Measurements from ENCODE around the gene CTRB2. TPM values are rescaled to one million over a fixed set of nuclear protein-coding genes. Genes with fewer than 3 reads are reported as not detected.

CTRB2 gene
- not detected in 2 replicates for total RNA-seq (2014; rRNA removed; shearing (Covaris generic))

GRCh38 chr16:75206749-75207451 lies at the start of gene CTRB2:
CTRB2 (minus strand) TSS chr16:75207161; CDS start chr16:75207141, 20 bp downstream.
- DNase-seq (ENCODE audit: low read depth), result no peak

- no peak for DNase-seq (ENCODE audit: low read depth)
Measured at GRCh38 chr16:75256059-75256571, 49.2 kb upstream of the CTRB2 start.

- DNase-seq (ENCODE audit: low read depth), result peak; percentile 73
Measured at GRCh38 chr16:75254359-75254837, 47.4 kb upstream of the CTRB2 start.

GRCh38 chr16:75252946-75253911 lies 46.3 kb upstream of the CTRB2 start:
- no peak for DNase-seq (ENCODE audit: low read depth)

GRCh38 chr16:75252049-75252864 lies 45.3 kb upstream of the CTRB2 start:
- no peak for DNase-seq (ENCODE audit: low read depth)

GRCh38 chr16:75251280-75252048 lies 44.5 kb upstream of the CTRB2 start, which contains the start of gene BCAR1:
BCAR1 (minus strand) TSS chr16:75251624; CDS start chr16:75251482, 142 bp downstream.
- peak; percentile 93 for DNase-seq (ENCODE audit: low read depth)

- DNase-seq (ENCODE audit: low read depth), result no peak
Measured at GRCh38 chr16:75250809-75251279, 43.9 kb upstream of the CTRB2 start.

GRCh38 chr16:75250089-75250808 lies 43.3 kb upstream of the CTRB2 start:
- DNase-seq (ENCODE audit: low read depth), result no peak

- DNase-seq (ENCODE audit: low read depth), result no peak
Measured at GRCh38 chr16:75249441-75249840, 42.5 kb upstream of the CTRB2 start.

- no peak for DNase-seq (ENCODE audit: low read depth)
Measured at GRCh38 chr16:75248536-75249380, 41.8 kb upstream of the CTRB2 start.

GRCh38 chr16:75248142-75248535 lies 41.2 kb upstream of the CTRB2 start:
- DNase-seq (ENCODE audit: low read depth), result no peak

GRCh38 chr16:75247249-75247648 lies 40.3 kb upstream of the CTRB2 start:
- no peak for DNase-seq (ENCODE audit: low read depth)

- DNase-seq (ENCODE audit: low read depth), result no peak
Measured at GRCh38 chr16:75246504-75247205, 39.7 kb upstream of the CTRB2 start.

GRCh38 chr16:75244844-75245758 lies 38.1 kb upstream of the CTRB2 start:
- peak; percentile 96 for DNase-seq (ENCODE audit: low read depth)

- peak; percentile 72 for DNase-seq (ENCODE audit: low read depth)
Measured at GRCh38 chr16:75244225-75244809, 37.4 kb upstream of the CTRB2 start.

GRCh38 chr16:75243667-75244224 lies 36.8 kb upstream of the CTRB2 start:
- no peak for DNase-seq (ENCODE audit: low read depth)
